ENCODE measurements around the gene PSMD5. TPM values are rescaled to one million over a fixed set of nuclear protein-coding genes. Genes with fewer than 3 reads are reported as not detected.

Gene PSMD5
- total RNA-seq, 1 experiment from 2014 or later, result 86.4 TPM

- no peaks in the 10 kb centered on the region for H3K4me1 ChIP-seq (replicated peaks; ENCODE audit: insufficient read depth)
- ChIA-PET POLR2A (ENCODE audit: unreplicated experiment) (no interaction called here), CTCF (no interaction called here)
- H3K79me2 ChIP-seq (ENCODE audit: low read depth), result no peaks in the 10 kb centered on the region
- no peaks in the 10 kb centered on the region for H3F3A ChIP-seq (ENCODE audit: insufficient read depth, low read depth)
- no peak overlapping the region for H2AFZ ChIP-seq
- H3K9me3 ChIP-seq (ENCODE audit: insufficient read depth, low read depth), result no peaks in the 10 kb centered on the region
- H3K27ac ChIP-seq, result no peak overlapping the region
- no peak for DNase-seq
- TF ChIP-seq CTCF (conservative IDR thresholded peaks at IDR 0.05) (no peak), EZH2 (IDR thresholded peaks at IDR 0.05; ENCODE audit: low read depth) (no peak)
- H3K4me3 ChIP-seq, result no peak overlapping the region
- H4K20me1 ChIP-seq (ENCODE audit: insufficient read depth), result peaks cover 2% of the 10 kb centered on the region; the same call in 1 of the 2 replicates
- intact Hi-C loops (cut with micrococcal nuclease; ENCODE audit: unreplicated experiment), result no loop called here
- H3K36me3 ChIP-seq (ENCODE audit: low read depth), result peaks cover 58% of the 10 kb centered on the region
- H3K4me2 ChIP-seq, result no peak overlapping the region
- H3K9me2 ChIP-seq (ENCODE audit: insufficient read depth), result no peaks in the 10 kb centered on the region
- H3K27me3 ChIP-seq (ENCODE audit: insufficient read depth, low read depth), result no peaks in the 10 kb centered on the region
- no TSS peak for BruUV-seq (replicated peaks)
Observed at GRCh38 chr9:120830865-120831264, 11.9 kb downstream of the PSMD5 start.

GRCh38 chr9:120830151-120830550, 12.6 kb downstream of the PSMD5 start:
- Histone ChIP-seq H3K4me3 (no peak overlapping the region), H3K9me3 (ENCODE audit: insufficient read depth, low read depth) (no peaks in the 10 kb centered on the region), H3K4me2 (no peak overlapping the region), H3K27ac (no peak overlapping the region), H3K9me2 (ENCODE audit: insufficient read depth) (no peaks in the 10 kb centered on the region), H3K36me3 (ENCODE audit: low read depth) (peaks cover 56% of the 10 kb centered on the region), H2AFZ (no peak overlapping the region), H3K79me2 (ENCODE audit: low read depth) (no peaks in the 10 kb centered on the region), H3K4me1 (replicated peaks; ENCODE audit: insufficient read depth) (no peaks in the 10 kb centered on the region), H3F3A (ENCODE audit: insufficient read depth, low read depth) (no peaks in the 10 kb centered on the region), H3K27me3 (ENCODE audit: insufficient read depth, low read depth) (no peaks in the 10 kb centered on the region), H4K20me1 (ENCODE audit: insufficient read depth) (no peaks in the 10 kb centered on the region)
- intact Hi-C loops (cut with micrococcal nuclease; ENCODE audit: unreplicated experiment), result no loop called here
- ChIA-PET CTCF (no interaction called here), POLR2A (ENCODE audit: unreplicated experiment) (no interaction called here)
- no TSS peak for BruUV-seq (replicated peaks)
- TF ChIP-seq EZH2 (IDR thresholded peaks at IDR 0.05; ENCODE audit: low read depth) (no peak), CTCF (conservative IDR thresholded peaks at IDR 0.05) (no peak)
- no peak for DNase-seq

GRCh38 chr9:120829650-120830049, 13.1 kb downstream of the PSMD5 start:
- intact Hi-C loops (cut with micrococcal nuclease; ENCODE audit: unreplicated experiment), result no loop called here
- Histone ChIP-seq H4K20me1 (ENCODE audit: insufficient read depth) (no peaks in the 10 kb centered on the region), H3K36me3 (ENCODE audit: low read depth) (peaks cover 55% of the 10 kb centered on the region), H3K9me2 (ENCODE audit: insufficient read depth) (no peaks in the 10 kb centered on the region), H3K27ac (no peak overlapping the region), H3K27me3 (ENCODE audit: insufficient read depth, low read depth) (no peaks in the 10 kb centered on the region), H3K9me3 (ENCODE audit: insufficient read depth, low read depth) (no peaks in the 10 kb centered on the region), H3K4me3 (no peak overlapping the region), H3K79me2 (ENCODE audit: low read depth) (no peaks in the 10 kb centered on the region), H3K4me2 (no peak overlapping the region), H3K4me1 (replicated peaks; ENCODE audit: insufficient read depth) (no peaks in the 10 kb centered on the region), H2AFZ (no peak overlapping the region), H3F3A (ENCODE audit: insufficient read depth, low read depth) (no peaks in the 10 kb centered on the region)
- ChIA-PET CTCF (no interaction called here), POLR2A (ENCODE audit: unreplicated experiment) (no interaction called here)
- TF ChIP-seq EZH2 (IDR thresholded peaks at IDR 0.05; ENCODE audit: low read depth) (no peak), CTCF (conservative IDR thresholded peaks at IDR 0.05) (no peak)
- DNase-seq, result no peak
- BruUV-seq (replicated peaks), result no TSS peak

Measured in PC-9 (cell line).